ENCODE data around the gene THEMIS.

Gene THEMIS

DNA sequence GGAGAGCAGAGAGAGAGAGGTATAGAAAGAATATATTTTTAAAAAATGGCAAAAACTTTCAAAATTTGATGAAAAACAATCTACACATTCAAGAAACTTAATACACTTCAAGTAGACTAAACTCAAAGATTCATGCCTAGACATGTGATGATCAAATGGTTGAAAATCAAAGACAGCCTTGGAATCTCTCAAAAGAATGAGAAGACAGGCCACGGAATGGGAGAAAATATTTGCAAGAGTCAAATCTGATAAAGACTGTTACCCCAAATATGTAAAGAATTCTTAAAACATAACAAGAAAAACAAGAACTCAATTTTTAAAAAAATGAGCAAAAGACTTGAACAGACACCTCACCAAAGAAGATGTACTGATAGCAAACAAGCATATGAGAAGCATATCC, 49.7 kb downstream of the THEMIS start:
- H3K4me3 ChIP-seq (ENCODE audit: low read length) = no peak overlapping the region
- DNase-seq (ENCODE audit: low read depth) = no peak
- no peak for TF ChIP-seq CTCF (conservative IDR thresholded peaks at IDR 0.05; ENCODE audit: low read depth, low read length)

DNA sequence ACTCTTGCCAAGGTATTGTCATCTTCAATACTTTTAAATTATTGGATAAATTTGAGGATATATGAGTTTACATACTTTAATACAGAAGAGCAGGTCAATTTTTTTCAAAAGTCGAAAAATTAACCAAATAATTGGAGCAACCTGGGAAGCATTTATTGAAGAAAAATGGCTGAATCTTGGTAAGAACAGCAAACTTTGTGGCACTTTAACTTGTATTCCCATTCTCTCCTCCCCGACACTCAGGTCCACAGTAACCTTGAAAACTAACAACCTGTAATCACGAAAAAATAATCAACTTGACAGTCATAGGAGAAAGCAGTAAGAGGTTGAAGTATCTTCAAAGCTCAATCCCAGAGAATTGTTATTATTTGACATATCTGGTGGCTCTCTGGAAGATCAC, 55.6 kb downstream of the THEMIS start:
- no peak for DNase-seq (ENCODE audit: low read depth)
- H3K4me3 ChIP-seq (ENCODE audit: low read length) = no peak overlapping the region
- TF ChIP-seq CTCF (conservative IDR thresholded peaks at IDR 0.05; ENCODE audit: low read depth, low read length) = no peak

DNA sequence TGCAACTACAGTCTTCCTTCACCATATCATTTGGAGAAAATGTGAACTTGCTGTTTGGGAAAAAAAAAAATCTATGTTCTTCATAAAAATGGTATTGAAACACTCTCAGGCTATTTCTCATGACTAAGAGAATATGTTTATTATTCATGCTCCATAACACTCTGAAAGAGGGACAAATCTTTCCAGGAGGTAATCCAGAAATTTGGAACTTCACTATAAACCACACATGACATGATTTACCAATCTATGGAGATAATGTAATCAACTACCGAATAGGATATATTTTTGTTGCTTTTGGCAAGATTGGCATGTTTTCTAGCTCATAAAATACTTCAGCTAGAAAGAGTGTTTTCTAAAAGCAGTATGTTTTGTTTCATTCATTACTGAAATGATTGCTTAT, 56.3 kb downstream of the THEMIS start:
- TF ChIP-seq CTCF (conservative IDR thresholded peaks at IDR 0.05; ENCODE audit: low read depth, low read length) = no peak
- no peak for DNase-seq (ENCODE audit: low read depth)
- H3K4me3 ChIP-seq (ENCODE audit: low read length) = no peak overlapping the region

- no peak overlapping the region for H3K4me3 ChIP-seq (ENCODE audit: low read length)
- TF ChIP-seq CTCF (conservative IDR thresholded peaks at IDR 0.05; ENCODE audit: low read depth, low read length) = no peak
- DNase-seq (ENCODE audit: low read depth) = no peak
These were observed 57.3 kb downstream of the THEMIS start for GRCh38 chr6:127843582-127843981.

DNA sequence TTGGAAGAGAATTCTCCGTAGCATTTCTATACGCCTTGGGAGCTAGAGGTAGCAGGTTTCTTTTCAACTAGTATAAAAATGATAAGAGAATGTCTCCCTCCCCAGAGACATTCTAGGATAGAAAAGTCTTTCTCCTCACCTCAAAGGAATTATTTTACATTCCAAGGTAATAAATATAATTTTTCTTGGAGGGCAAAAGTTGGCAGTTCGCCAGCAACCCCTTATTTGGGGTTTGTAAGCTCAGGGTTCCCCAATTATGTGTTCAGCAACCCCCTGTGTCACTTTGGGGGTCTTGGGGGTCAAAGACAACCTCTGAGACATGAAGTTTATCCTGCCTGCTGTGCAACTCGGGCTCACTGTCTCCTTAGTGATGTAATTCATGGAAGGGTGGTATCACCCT, 58.3 kb downstream of the THEMIS start:
- no peak overlapping the region for H3K4me3 ChIP-seq (ENCODE audit: low read length)
- no peak for TF ChIP-seq CTCF (conservative IDR thresholded peaks at IDR 0.05; ENCODE audit: low read depth, low read length)
- DNase-seq (ENCODE audit: low read depth) = no peak

GRCh38 chr6:127841811-127842210, 59.0 kb downstream of the THEMIS start:
- no peak for DNase-seq (ENCODE audit: low read depth)
- TF ChIP-seq CTCF (conservative IDR thresholded peaks at IDR 0.05; ENCODE audit: low read depth, low read length) = no peak
- no peak overlapping the region for H3K4me3 ChIP-seq (ENCODE audit: low read length)

DNA sequence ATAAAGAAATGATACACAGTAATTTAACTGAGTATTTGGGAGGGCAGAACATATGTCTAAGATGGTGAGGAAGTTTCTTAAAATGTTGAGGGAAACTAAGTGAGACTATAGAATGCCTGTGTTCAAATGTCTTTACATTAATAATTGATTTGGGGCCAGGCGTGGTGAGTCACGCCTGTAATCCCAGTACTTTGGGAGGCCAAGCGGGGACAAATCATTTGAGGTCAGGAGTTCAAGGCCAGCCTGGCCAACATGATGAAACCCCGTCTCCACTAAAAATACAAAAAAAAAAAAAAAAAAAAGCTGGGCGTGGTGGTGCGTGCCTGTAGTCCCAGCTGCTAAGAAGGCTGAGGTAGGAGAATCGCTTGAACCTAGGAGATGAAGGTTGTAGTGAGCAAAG, 66.7 kb downstream of the THEMIS start:
- no peak for TF ChIP-seq CTCF (conservative IDR thresholded peaks at IDR 0.05; ENCODE audit: low read depth, low read length)
- H3K4me3 ChIP-seq (ENCODE audit: low read length) = no peak overlapping the region
- DNase-seq (ENCODE audit: low read depth) = no peak

Data from retinal pigment epithelial cell (primary cell).